ENCODE results near the gene SMC6. TPM values are rescaled to one million over a fixed set of nuclear protein-coding genes. Genes with fewer than 3 reads are reported as not detected.
A peak's percentile ranks its signal among the peaks of the same experiment; 100 is the strongest.

Gene SMC6
- total RNA-seq, 2 experiments from 2014 or later = 32.1 to 35.1 TPM

DNA sequence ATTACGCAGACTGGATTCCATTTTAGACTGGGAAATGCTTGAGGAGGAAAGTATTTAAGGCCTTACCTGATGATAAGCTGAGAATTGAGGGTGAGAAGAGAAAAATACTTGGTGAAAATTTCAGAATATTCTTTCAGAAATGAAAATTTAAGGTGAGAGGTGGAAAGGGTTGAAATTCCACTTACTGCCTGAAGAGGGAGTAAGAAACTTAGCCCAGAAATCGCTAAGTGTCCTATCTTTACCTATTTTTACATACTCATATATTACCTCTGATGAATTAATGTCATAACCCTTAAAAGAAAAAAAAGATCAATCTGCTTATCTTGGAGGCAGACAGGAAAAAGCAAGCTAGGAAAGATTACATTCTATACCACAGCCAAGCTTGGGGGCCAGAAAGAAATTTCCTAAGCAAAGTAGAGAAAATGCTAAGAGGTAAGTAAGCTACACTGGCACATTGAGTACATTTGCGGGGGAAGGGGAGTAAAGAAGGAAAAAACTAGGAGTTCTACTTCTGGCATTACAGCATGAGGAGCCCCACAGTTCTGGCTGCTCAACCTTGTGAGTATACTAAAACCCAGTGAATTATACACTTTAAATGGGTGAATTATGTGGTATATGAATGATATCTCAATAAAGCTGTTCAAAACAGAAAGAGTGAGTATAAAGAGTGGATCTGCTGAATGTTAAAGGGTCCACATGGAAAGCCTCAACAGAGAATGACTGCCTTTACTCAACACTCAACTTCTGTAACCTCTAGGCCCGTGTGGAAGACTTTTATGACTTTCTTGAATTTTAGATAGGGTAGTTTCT lies 33.8 kb downstream of the SMC6 start:
- Mint-ChIP-seq H3K9me3 (ENCODE audit: low read depth) (no peaks in the 10 kb centered on the region), H3K27ac (peak overlapping the region; percentile 36), H3K27me3 (no peaks in the 10 kb centered on the region), H3K36me3 (peaks cover 29% of the 10 kb centered on the region), H3K4me3 (no peak overlapping the region), H3K4me1 (no peaks in the 10 kb centered on the region)
- DNase-seq (no peak), ATAC-seq (no peak)
- CTCF ChIA-PET = interaction anchor here (0.8 to 2.6 kb wide), 13 partner anchors 8 to 163 kb away, joined by 3 to 12 read pairs (median 4); partner anchors contain the start of genes GEN1 and SMC6

DNA sequence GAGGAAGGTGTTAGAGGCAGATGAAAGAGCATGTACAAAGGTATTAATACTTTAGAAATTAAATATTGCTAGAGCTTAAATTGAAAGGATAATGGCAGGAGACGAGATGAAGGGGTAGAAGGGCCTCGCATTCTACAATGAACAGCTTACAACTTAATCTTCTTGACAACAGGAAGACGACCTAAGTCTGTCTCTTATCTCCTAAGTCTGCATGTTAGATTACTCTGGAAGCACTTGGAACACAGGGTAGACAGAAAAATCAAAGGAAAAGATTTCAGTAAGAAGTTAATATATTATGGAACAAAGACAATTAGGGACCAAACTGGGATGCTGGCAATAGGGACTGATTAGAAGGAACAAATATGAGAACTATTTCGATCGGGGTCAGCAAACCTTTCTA lies 34.9 kb downstream of the SMC6 start:
- H3K9me3 Mint-ChIP-seq (ENCODE audit: low read depth) = no peaks in the 10 kb centered on the region
- no peak overlapping the region for H3K27ac Mint-ChIP-seq
- no peaks in the 10 kb centered on the region for H3K4me1 Mint-ChIP-seq
- no peaks in the 10 kb centered on the region for H3K27me3 Mint-ChIP-seq
- ATAC-seq (no peak), DNase-seq (no peak)
- peaks cover 35% of the 10 kb centered on the region for H3K36me3 Mint-ChIP-seq
- no peak overlapping the region for H3K4me3 Mint-ChIP-seq
- CTCF ChIA-PET = interaction anchor here (1.0 to 2.6 kb wide), 6 partner anchors 8 to 113 kb away, joined by 3 to 12 read pairs (median 4); no protein-coding TSS in a partner anchor

DNA sequence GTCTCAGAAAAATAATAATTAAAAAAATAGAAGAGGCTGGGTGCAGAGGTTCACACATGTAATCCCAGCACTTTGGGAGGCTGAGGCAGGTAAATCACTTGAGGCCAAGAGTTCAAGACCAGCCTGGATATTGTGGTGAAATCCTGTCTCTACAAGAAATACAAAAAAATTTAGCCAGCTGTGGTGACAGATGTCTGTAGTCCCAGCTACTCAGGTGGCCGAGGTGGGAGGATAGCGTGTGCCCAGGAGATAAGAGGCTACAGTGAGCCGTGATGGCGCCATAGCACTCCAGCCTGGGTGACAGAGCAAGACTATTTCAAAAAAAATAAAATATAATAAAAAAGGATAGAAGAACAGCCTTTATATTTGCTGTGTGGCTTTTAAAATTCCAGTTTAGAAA lies 35.9 kb downstream of the SMC6 start:
- H3K36me3 Mint-ChIP-seq = peaks cover 43% of the 10 kb centered on the region
- no peak for ATAC-seq
- H3K4me3 Mint-ChIP-seq = no peak overlapping the region
- H3K9me3 Mint-ChIP-seq (ENCODE audit: low read depth) = no peaks in the 10 kb centered on the region
- H3K4me1 Mint-ChIP-seq = no peaks in the 10 kb centered on the region
- CTCF ChIA-PET = interaction anchor here (0.6 to 1.3 kb wide), 2 partner anchors 11 to 45 kb away, joined by 3 read pairs; no protein-coding TSS in a partner anchor
- DNase-seq = no peak
- H3K27me3 Mint-ChIP-seq = no peaks in the 10 kb centered on the region
- H3K27ac Mint-ChIP-seq = no peak overlapping the region

DNA sequence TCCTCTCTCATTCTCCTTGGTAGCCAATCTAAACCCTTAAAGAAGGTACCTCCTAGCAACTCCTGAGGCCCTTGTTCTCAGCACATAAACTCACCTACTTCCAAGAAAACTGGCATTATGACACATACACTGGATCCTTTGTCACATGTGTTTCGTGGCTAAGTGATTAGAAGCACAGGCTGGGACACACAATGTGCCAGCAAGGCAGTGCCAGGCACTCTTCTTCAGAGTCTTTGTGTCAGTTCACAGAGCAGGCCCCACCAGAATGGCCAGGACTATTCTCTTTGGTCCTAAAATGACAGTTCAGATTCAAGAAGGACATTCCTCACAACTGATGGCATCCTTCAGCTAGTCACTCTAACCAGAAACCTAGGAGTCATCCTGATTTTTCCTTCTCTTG lies 40.3 kb downstream of the SMC6 start:
- DNase-seq (no peak), ATAC-seq (no peak)
- Mint-ChIP-seq H3K9me3 (ENCODE audit: low read depth) (no peaks in the 10 kb centered on the region), H3K4me3 (no peak overlapping the region), H3K27ac (no peak overlapping the region), H3K27me3 (no peaks in the 10 kb centered on the region), H3K4me1 (no peaks in the 10 kb centered on the region), H3K36me3 (peaks cover 31% of the 10 kb centered on the region)
- CTCF ChIA-PET = no interaction called here

DNA sequence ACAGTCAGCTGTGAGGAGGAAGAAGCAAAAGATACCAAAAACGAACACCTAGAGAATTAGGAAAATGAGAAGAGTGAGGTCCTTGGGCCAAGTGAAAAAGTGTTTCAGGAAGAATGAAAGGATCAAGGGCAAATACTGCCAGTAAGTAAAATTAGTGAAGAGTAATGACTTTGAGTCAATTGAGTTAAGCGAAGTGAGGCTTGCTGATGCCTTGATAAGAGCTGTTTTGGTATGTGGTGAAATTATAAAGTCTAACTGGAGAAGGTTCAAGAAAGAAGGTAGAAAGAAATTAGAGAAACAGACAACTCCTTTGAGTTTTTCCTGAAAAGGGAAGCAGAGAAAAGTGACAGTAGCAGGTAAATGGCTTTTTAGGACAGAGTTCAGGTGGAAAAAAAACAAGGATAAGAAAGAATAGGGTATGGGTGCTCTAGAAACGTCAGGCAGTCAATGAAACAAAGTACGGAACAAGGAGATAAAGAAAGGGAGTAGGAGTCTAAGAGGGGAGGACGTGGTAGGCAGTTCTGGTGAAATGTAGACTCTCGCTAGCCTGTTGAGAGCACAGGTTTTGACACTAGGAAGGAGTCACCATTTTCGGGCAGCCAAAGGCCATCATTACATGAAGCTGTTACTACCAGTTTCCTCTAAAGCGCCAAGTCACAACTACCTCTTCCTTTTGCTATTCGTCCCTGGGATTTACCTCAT lies 42.9 kb downstream of the SMC6 start:
- H3K9me3 Mint-ChIP-seq (ENCODE audit: low read depth) = no peaks in the 10 kb centered on the region
- peaks cover 35% of the 10 kb centered on the region for H3K36me3 Mint-ChIP-seq
- H3K4me1 Mint-ChIP-seq = no peaks in the 10 kb centered on the region
- CTCF ChIA-PET = interaction anchor here (1.4 kb wide), 1 partner anchor 9 kb away, joined by 4 read pairs; no protein-coding TSS in a partner anchor
- ATAC-seq = no peak
- no peak for DNase-seq
- H3K27ac Mint-ChIP-seq = no peak overlapping the region
- H3K27me3 Mint-ChIP-seq = no peaks in the 10 kb centered on the region
- no peak overlapping the region for H3K4me3 Mint-ChIP-seq

DNA sequence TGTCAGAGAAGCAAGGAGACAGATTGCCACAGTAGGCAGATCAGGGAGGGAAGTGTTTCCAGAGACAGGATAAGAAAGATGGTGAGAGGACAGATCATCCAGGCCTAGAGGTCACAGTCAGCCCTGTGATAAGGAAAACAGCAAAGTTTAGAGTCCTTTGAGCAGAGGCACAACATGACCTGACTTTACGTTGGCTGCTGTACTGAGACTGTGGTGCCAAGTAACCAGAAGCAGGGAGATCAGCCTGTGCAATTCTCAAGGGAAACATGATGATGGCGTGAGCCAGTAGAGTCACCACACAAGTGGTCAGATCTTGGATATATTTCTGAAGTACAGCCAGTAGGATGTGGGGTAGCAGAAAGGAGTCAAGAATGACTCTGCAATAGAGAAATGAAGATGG lies 43.7 kb downstream of the SMC6 start:
- no peak for DNase-seq
- H3K4me3 Mint-ChIP-seq = no peak overlapping the region
- CTCF ChIA-PET = interaction anchor here (1.1 to 1.4 kb wide), 2 partner anchors 10 to 64 kb away, joined by 3 to 4 read pairs; no protein-coding TSS in a partner anchor
- H3K4me1 Mint-ChIP-seq = no peaks in the 10 kb centered on the region
- peaks cover 34% of the 10 kb centered on the region for H3K36me3 Mint-ChIP-seq
- H3K27me3 Mint-ChIP-seq = no peaks in the 10 kb centered on the region
- no peak overlapping the region for H3K27ac Mint-ChIP-seq
- no peak for ATAC-seq
- H3K9me3 Mint-ChIP-seq (ENCODE audit: low read depth) = no peaks in the 10 kb centered on the region

DNA sequence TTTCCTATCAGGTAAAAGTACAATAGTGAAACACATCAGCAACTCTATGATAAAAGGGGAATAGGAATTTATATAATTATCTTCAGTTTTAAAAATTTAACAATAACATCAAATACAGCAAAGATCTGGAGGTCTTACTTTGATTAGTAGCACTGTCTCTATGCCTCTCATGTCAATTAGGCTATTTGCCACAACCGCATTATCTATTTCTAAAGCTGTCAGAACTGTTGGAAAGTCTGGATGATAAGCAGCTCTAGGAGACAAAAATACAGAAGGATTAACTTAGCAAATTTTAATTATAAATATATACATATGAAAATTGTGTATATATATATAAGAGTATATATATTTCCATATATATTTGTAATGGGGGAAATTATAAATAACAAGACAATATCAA lies 45.1 kb downstream of the SMC6 start:
- H3K9me3 Mint-ChIP-seq (ENCODE audit: low read depth) = no peaks in the 10 kb centered on the region
- no peak overlapping the region for H3K27ac Mint-ChIP-seq

DNA sequence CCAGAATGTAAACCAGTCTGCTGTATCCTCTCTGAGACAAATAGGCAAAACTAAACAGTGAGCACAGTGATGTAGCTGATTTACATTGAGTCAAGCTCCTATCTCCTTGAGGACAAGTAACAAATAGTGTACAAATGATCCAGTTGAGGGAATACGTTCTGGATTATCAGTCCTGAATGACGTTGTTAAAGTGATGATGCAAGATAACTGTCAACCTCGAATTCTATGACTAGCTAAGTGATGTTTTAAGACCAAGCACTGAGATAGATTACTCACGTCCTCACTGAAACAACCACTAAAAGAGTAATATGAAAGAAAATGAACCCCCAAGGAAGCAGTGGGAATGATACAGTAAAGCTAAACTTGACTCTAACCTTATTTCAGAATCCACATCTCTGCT lies 46.8 kb downstream of the SMC6 start:
- DNase-seq = no peak
- no peak overlapping the region for H3K27ac Mint-ChIP-seq
- peaks cover 26% of the 10 kb centered on the region for H3K36me3 Mint-ChIP-seq
- no peaks in the 10 kb centered on the region for H3K9me3 Mint-ChIP-seq (ENCODE audit: low read depth)
- no peaks in the 10 kb centered on the region for H3K27me3 Mint-ChIP-seq
- CTCF ChIA-PET = interaction anchor here (1.2 kb wide), 1 partner anchor 13 kb away, joined by 4 read pairs; no protein-coding TSS in a partner anchor
- no peaks in the 10 kb centered on the region for H3K4me1 Mint-ChIP-seq
- no peak overlapping the region for H3K4me3 Mint-ChIP-seq
- ATAC-seq = no peak

More for the DNA sequence above, 45.1 kb downstream of the SMC6 start:
- ATAC-seq (no peak), DNase-seq (no peak)
- H3K27me3 Mint-ChIP-seq = no peaks in the 10 kb centered on the region
- no peaks in the 10 kb centered on the region for H3K4me1 Mint-ChIP-seq
- peaks cover 32% of the 10 kb centered on the region for H3K36me3 Mint-ChIP-seq
- no peak overlapping the region for H3K4me3 Mint-ChIP-seq
- CTCF ChIA-PET = interaction anchor here (0.8 to 1.1 kb wide), 4 partner anchors 12 to 62 kb away, joined by 3 to 7 read pairs (median 3); no protein-coding TSS in a partner anchor

DNA sequence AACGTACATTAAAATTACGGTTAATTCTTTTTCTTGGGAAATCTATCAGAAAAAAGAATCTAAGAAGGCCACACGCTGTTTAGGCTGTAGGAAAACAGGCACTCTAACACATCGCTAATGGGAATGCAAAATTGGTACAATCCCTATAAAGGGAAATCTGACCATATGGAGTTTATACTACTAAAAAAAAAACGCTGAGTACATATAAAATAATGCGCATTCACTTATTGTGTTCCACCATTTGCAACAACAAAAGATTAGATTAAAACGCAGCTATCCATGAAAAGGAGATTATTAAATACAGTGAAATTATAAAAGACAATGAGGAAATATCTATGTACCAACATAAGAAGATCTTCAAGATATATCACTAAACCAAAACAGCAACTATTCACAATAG lies 62.8 kb downstream of the SMC6 start:
- CTCF ChIA-PET = interaction anchor here (2.1 kb wide), 1 partner anchor 18 kb away, joined by 11 read pairs; no protein-coding TSS in a partner anchor
- H3K27me3 Mint-ChIP-seq = no peaks in the 10 kb centered on the region
- no peaks in the 10 kb centered on the region for H3K9me3 Mint-ChIP-seq (ENCODE audit: low read depth)
- no peak overlapping the region for H3K4me3 Mint-ChIP-seq
- H3K36me3 Mint-ChIP-seq = peaks cover 41% of the 10 kb centered on the region
- no peaks in the 10 kb centered on the region for H3K4me1 Mint-ChIP-seq
- ATAC-seq (no peak), DNase-seq (no peak)
- H3K27ac Mint-ChIP-seq = no peak overlapping the region

DNA sequence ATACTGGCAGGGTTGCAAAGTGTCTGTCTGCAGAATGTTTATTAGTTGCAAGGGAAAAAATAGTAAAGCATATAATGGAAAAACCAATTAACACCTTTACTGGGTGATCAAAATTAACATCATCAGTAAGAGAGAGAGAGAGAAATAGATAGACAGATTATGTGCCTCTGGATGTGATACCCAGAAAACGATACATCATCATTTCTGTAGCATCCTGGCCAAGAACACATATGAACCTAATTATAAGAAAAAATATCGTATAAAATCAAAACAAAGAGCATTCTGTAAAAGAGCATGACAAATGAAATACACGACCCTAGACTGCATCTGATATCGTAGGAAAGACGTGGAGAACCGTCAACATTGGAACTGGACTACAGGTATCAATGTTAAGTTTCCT lies 64.6 kb downstream of the SMC6 start:
- Mint-ChIP-seq H3K4me1 (no peaks in the 10 kb centered on the region), H3K9me3 (ENCODE audit: low read depth) (no peaks in the 10 kb centered on the region), H3K4me3 (no peak overlapping the region), H3K36me3 (peaks cover 44% of the 10 kb centered on the region), H3K27me3 (no peaks in the 10 kb centered on the region), H3K27ac (no peak overlapping the region)
- CTCF ChIA-PET = interaction anchor here (2.1 kb wide), 1 partner anchor 16 kb away, joined by 11 read pairs; no protein-coding TSS in a partner anchor
- DNase-seq = no peak
- ATAC-seq = no peak

DNA sequence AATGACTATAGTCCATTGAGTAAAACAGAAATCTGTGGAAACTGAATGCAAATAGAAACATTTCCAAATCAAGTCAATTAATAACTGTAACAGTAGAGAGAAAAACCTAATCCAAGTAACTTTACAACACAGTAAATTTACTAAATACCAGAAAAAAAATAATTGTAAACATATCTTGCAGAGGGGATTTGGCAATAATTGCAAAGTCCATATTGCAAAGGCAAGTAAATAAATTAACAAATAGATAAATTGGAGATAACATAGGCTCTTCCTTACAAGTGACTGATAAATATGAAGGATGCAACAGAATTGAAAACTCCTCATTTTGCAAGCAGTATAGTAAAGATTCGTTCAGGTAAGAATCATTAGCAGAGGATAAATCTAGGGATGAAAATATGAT lies 65.0 kb downstream of the SMC6 start:
- peaks cover 43% of the 10 kb centered on the region for H3K36me3 Mint-ChIP-seq
- no peak overlapping the region for H3K27ac Mint-ChIP-seq
- no peaks in the 10 kb centered on the region for H3K9me3 Mint-ChIP-seq (ENCODE audit: low read depth)
- H3K27me3 Mint-ChIP-seq = no peaks in the 10 kb centered on the region
- no peaks in the 10 kb centered on the region for H3K4me1 Mint-ChIP-seq
- H3K4me3 Mint-ChIP-seq = no peak overlapping the region
- ATAC-seq (no peak), DNase-seq (no peak)
- CTCF ChIA-PET = no interaction called here

DNA sequence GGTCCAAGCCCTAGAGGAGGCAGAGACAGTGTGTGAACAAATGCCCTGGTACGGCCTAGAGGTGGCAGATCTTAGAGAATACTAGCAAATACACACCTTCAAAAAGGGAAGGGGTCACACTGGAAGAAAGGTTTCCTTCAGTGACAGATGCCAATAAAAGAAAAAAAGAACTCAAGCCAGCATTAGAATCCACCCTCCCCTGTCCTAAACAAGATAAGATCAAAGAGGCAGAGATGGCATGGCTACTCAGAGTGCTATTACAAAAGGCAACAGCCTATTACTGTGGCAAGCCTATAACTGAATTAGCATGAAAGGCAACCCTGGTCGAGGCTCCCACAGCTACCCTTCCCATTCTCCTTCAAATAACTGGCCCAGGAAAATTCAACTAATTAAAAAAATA lies 69.6 kb downstream of the SMC6 start:
- Mint-ChIP-seq H3K27ac (no peak overlapping the region), H3K27me3 (no peaks in the 10 kb centered on the region), H3K36me3 (peaks cover 37% of the 10 kb centered on the region), H3K4me3 (no peak overlapping the region), H3K9me3 (ENCODE audit: low read depth) (no peaks in the 10 kb centered on the region), H3K4me1 (no peaks in the 10 kb centered on the region)
- DNase-seq = no peak
- no peak for ATAC-seq
- CTCF ChIA-PET = no interaction called here

DNA sequence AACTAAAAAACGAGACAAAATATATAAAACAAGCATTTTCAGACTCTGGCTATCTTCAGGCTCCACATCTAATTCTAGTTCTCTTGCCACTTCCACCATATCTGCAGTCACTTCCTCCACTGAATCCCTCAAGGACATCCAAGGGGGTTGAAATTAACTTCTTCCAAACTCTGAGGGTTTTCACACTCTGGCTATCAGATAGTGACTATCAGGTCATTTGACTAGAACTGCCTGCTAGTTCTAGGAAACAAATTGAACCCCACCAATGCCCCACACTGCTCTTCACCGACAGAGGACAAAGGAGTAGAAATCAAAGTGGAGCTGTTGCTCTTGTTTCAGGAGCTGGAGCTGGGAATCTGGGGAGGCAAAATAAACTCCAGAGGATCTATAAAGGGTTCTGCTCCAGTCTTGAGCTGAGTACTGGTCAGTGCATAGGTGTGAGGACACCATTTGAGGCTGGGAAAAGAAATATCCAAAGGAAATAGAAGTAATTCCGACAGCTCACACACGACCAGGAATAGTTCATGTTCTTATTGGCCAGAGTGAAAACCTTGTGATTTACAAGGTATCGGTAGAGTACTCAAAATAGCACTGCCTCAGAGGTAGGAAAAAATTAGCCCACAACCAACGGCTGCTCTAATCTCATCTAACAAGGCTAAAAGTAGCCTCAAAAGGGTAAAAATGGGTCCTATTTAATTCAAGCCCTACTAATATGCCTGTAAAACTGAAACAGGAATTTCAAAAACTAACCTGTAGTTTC lies 71.3 kb downstream of the SMC6 start:
- DNase-seq (no peak), ATAC-seq (no peak)
- H3K9me3 Mint-ChIP-seq (ENCODE audit: low read depth) = no peaks in the 10 kb centered on the region
- H3K27me3 Mint-ChIP-seq = no peaks in the 10 kb centered on the region
- H3K4me3 Mint-ChIP-seq = no peak overlapping the region
- no peak overlapping the region for H3K27ac Mint-ChIP-seq
- H3K36me3 Mint-ChIP-seq = peaks cover 39% of the 10 kb centered on the region
- CTCF ChIA-PET = interaction anchor here (1.8 kb wide), 1 partner anchor 11 kb away, joined by 8 read pairs; no protein-coding TSS in a partner anchor
- H3K4me1 Mint-ChIP-seq = no peaks in the 10 kb centered on the region

Data from activated CD8-positive, alpha-beta memory T cell treated with anti-CD3 and anti-CD28 coated beads, Interleukin-2, amount 10 ng/mL, durations not matched to agents 7 days and 5 days (primary cell).